GM12892 (cell line): ENCODE results near the gene CD37.
A peak's percentile ranks its signal among the peaks of the same experiment; 100 is the strongest.

ENCODE experiments used
- DNase-seq: peaks from one replicate; pipeline ENCODE4 v3.0.0; 2011; ENCODE audit not compliant: insufficient read length
- FAIRE-seq: peaks from 2 replicates; lab custom pipeline; 2011; peaks lifted over from hg19 to GRCh38; lab: Jason Lieb, UNC
- POLR2A ChIP-seq: IDR thresholded peaks from 2 replicates; pipeline ENCODE4 v1.6.1; 2011; ENCODE audit warnings: low read depth, low read length, control low read depth
- POLR2AphosphoS5 ChIP-seq: IDR thresholded peaks from 2 replicates; pipeline ENCODE4 v1.6.1; 2011; ENCODE audit warnings: low read depth, low read length, control low read depth
- TAF1 ChIP-seq: IDR thresholded peaks from 2 replicates; pipeline ENCODE4 v1.6.1; 2011; ENCODE audit warnings: low read depth, mild to moderate bottlenecking, control low read depth, low read length, borderline replicate concordance

The CD37 gene

GRCh38 chr19:49333418-49333805, 1.8 kb upstream of the CD37 start:
- FAIRE-seq = no peak
- no peak for TF ChIP-seq POLR2A
- TF ChIP-seq TAF1 = no peak
- TF ChIP-seq POLR2AphosphoS5 = no peak
- no peak for DNase-seq

DNA sequence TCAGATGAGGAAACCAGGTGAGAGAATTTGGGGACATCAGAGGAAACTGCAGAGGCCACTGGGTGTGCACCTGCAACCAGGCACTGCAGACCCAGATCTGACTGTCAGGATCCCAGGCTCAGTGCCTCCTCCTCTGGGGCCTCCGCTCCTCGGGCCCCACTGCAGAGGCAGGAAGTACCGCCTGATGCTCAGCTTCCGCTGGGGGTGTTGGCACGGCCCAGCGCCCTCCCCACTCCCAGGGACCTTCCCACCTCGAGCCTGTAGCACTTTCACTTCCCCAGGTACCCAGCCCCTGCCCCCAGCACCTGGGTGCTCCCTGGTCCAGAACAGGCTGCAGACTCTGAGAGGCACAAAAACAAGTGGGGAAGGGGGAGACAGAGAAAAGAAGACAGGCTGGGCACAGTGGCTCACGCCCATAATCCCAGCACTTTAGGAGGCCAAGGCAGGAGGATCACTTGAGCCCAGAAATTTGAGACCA, 1.4 kb upstream of the CD37 start:
- peak; percentile 60; the same call in 1 of the 2 replicates for TF ChIP-seq POLR2AphosphoS5
- TF ChIP-seq POLR2A = peak; percentile 78; the same call in 1 of the 2 replicates
- no peak for TF ChIP-seq TAF1
- FAIRE-seq = peak; percentile 95

GRCh38 chr19:49335784-49336481, 727 bp downstream of the CD37 start:
- DNase-seq (no peak), FAIRE-seq (peak; percentile 74)
- TF ChIP-seq POLR2AphosphoS5 (no peak), TAF1 (no peak), POLR2A (no peak; the same call in 1 of the 2 replicates)

More for the DNA sequence above, 1.4 kb upstream of the CD37 start:
- DNase-seq = peak; percentile 57

GRCh38 chr19:49336482-49337266, 1.5 kb downstream of the CD37 start:
- no peak for TF ChIP-seq TAF1
- TF ChIP-seq POLR2A = no peak
- no peak for TF ChIP-seq POLR2AphosphoS5
- FAIRE-seq = no peak
- DNase-seq = no peak

GRCh38 chr19:49337267-49338022, 2.2 kb downstream of the CD37 start:
- no peak for FAIRE-seq
- DNase-seq = no peak
- TF ChIP-seq POLR2AphosphoS5 (no peak), TAF1 (no peak), POLR2A (no peak)

GRCh38 chr19:49338023-49338677, 2.9 kb downstream of the CD37 start:
- DNase-seq (no peak), FAIRE-seq (no peak)
- no peak for TF ChIP-seq TAF1
- TF ChIP-seq POLR2AphosphoS5 = no peak
- TF ChIP-seq POLR2A = no peak

- no peak for TF ChIP-seq TAF1
- TF ChIP-seq POLR2A = no peak
- TF ChIP-seq POLR2AphosphoS5 = no peak
- FAIRE-seq = no peak
- DNase-seq = no peak
These were observed 3.6 kb downstream of the CD37 start for GRCh38 chr19:49338691-49339300.

GRCh38 chr19:49339301-49340068, 4.3 kb downstream of the CD37 start:
- DNase-seq (no peak), FAIRE-seq (no peak)

GRCh38 chr19:49340069-49340864, 5.1 kb downstream of the CD37 start:
- FAIRE-seq (peak; percentile 90), DNase-seq (peak; percentile 89)
- TF ChIP-seq POLR2A = no peak
- TF ChIP-seq POLR2AphosphoS5 = no peak
- TF ChIP-seq TAF1 = no peak

More at GRCh38 chr19:49339301-49340068, 4.3 kb downstream of the CD37 start:
- TF ChIP-seq TAF1 (no peak), POLR2AphosphoS5 (no peak), POLR2A (no peak)
